ENCODE data around the gene CAPZA2. TPM values are rescaled to one million over a fixed set of nuclear protein-coding genes. Genes with fewer than 3 reads are reported as not detected.
"Not testable (repeated sequence)": the region's sequence is repeated elsewhere in the genome, so short reads cannot be mapped to it uniquely, and the experiment has no call there.

Gene CAPZA2
- total and polyA plus RNA-seq, 2 experiments from 2014 or later, result 49.1 to 106 TPM

DNA sequence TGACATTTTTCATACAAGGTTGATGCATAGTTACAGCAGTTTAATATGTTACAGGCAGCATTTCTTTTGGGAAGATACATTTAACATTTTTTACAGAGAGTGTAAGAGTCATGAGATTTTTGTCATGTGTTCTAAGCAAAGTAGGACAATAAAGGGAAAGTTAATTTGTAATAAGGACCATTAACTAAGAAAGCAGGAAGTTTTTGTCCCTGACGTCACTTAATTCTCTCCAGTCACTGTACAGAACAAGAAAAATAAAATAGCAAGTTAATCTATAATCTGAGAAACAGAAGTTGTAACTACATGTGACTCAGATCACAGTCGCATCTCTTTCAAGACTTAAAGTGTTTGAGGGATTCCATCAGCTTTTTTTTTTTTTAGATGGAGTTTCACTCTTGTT is 49.5 kb upstream of the CAPZA2 start (continued):
- TF ChIP-seq, protein P1, sequence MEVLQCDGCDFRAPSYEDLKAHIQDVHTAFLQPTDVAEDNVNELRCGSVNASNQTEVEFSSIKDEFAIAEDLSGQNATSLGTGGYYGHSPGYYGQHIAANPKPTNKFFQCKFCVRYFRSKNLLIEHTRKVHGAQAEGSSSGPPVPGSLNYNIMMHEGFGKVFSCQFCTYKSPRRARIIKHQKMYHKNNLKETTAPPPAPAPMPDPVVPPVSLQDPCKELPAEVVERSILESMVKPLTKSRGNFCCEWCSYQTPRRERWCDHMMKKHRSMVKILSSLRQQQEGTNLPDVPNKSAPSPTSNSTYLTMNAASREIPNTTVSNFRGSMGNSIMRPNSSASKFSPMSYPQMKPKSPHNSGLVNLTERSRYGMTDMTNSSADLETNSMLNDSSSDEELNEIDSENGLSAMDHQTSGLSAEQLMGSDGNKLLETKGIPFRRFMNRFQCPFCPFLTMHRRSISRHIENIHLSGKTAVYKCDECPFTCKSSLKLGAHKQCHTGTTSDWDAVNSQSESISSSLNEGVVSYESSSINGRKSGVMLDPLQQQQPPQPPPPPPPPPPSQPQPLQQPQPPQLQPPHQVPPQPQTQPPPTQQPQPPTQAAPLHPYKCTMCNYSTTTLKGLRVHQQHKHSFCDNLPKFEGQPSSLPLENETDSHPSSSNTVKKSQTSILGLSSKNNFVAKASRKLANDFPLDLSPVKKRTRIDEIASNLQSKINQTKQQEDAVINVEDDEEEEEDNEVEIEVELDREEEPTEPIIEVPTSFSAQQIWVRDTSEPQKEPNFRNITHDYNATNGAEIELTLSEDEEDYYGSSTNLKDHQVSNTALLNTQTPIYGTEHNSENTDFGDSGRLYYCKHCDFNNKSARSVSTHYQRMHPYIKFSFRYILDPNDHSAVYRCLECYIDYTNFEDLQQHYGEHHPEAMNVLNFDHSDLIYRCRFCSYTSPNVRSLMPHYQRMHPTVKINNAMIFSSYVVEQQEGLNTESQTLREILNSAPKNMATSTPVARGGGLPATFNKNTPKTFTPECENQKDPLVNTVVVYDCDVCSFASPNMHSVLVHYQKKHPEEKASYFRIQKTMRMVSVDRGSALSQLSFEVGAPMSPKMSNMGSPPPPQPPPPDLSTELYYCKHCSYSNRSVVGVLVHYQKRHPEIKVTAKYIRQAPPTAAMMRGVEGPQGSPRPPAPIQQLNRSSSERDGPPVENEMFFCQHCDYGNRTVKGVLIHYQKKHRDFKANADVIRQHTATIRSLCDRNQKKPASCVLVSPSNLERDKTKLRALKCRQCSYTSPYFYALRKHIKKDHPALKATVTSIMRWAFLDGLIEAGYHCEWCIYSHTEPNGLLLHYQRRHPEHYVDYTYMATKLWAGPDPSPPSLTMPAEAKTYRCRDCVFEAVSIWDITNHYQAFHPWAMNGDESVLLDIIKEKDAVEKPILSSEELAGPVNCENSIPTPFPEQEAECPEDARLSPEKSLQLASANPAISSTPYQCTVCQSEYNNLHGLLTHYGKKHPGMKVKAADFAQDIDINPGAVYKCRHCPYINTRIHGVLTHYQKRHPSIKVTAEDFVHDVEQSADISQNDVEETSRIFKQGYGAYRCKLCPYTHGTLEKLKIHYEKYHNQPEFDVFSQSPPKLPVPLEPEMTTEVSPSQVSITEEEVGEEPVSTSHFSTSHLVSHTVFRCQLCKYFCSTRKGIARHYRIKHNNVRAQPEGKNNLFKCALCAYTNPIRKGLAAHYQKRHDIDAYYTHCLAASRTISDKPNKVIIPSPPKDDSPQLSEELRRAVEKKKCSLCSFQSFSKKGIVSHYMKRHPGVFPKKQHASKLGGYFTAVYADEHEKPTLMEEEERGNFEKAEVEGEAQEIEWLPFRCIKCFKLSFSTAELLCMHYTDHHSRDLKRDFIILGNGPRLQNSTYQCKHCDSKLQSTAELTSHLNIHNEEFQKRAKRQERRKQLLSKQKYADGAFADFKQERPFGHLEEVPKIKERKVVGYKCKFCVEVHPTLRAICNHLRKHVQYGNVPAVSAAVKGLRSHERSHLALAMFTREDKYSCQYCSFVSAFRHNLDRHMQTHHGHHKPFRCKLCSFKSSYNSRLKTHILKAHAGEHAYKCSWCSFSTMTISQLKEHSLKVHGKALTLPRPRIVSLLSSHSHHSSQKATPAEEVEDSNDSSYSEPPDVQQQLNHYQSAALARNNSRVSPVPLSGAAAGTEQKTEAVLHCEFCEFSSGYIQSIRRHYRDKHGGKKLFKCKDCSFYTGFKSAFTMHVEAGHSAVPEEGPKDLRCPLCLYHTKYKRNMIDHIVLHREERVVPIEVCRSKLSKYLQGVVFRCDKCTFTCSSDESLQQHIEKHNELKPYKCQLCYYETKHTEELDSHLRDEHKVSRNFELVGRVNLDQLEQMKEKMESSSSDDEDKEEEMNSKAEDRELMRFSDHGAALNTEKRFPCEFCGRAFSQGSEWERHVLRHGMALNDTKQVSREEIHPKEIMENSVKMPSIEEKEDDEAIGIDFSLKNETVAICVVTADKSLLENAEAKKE (CRISPR knock-in tag; IDR thresholded peaks at IDR 0.05), result no peak
- TF ChIP-seq, protein P2, sequence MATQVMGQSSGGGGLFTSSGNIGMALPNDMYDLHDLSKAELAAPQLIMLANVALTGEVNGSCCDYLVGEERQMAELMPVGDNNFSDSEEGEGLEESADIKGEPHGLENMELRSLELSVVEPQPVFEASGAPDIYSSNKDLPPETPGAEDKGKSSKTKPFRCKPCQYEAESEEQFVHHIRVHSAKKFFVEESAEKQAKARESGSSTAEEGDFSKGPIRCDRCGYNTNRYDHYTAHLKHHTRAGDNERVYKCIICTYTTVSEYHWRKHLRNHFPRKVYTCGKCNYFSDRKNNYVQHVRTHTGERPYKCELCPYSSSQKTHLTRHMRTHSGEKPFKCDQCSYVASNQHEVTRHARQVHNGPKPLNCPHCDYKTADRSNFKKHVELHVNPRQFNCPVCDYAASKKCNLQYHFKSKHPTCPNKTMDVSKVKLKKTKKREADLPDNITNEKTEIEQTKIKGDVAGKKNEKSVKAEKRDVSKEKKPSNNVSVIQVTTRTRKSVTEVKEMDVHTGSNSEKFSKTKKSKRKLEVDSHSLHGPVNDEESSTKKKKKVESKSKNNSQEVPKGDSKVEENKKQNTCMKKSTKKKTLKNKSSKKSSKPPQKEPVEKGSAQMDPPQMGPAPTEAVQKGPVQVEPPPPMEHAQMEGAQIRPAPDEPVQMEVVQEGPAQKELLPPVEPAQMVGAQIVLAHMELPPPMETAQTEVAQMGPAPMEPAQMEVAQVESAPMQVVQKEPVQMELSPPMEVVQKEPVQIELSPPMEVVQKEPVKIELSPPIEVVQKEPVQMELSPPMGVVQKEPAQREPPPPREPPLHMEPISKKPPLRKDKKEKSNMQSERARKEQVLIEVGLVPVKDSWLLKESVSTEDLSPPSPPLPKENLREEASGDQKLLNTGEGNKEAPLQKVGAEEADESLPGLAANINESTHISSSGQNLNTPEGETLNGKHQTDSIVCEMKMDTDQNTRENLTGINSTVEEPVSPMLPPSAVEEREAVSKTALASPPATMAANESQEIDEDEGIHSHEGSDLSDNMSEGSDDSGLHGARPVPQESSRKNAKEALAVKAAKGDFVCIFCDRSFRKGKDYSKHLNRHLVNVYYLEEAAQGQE (IDR thresholded peaks at IDR 0.05; ENCODE audit: unreplicated experiment), result no peak
- TF ChIP-seq EZH2phosphoT487 (IDR thresholded peaks at IDR 0.05; ENCODE audit: unreplicated experiment), result no peak
- TF ChIP-seq NANOG (IDR thresholded peaks at IDR 0.05; ENCODE audit: borderline replicate concordance), result no peak
- TF ChIP-seq, protein P3, sequence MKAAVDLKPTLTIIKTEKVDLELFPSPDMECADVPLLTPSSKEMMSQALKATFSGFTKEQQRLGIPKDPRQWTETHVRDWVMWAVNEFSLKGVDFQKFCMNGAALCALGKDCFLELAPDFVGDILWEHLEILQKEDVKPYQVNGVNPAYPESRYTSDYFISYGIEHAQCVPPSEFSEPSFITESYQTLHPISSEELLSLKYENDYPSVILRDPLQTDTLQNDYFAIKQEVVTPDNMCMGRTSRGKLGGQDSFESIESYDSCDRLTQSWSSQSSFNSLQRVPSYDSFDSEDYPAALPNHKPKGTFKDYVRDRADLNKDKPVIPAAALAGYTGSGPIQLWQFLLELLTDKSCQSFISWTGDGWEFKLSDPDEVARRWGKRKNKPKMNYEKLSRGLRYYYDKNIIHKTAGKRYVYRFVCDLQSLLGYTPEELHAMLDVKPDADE (IDR thresholded peaks at IDR 0.05), result no peak
- TF ChIP-seq, protein P4, sequence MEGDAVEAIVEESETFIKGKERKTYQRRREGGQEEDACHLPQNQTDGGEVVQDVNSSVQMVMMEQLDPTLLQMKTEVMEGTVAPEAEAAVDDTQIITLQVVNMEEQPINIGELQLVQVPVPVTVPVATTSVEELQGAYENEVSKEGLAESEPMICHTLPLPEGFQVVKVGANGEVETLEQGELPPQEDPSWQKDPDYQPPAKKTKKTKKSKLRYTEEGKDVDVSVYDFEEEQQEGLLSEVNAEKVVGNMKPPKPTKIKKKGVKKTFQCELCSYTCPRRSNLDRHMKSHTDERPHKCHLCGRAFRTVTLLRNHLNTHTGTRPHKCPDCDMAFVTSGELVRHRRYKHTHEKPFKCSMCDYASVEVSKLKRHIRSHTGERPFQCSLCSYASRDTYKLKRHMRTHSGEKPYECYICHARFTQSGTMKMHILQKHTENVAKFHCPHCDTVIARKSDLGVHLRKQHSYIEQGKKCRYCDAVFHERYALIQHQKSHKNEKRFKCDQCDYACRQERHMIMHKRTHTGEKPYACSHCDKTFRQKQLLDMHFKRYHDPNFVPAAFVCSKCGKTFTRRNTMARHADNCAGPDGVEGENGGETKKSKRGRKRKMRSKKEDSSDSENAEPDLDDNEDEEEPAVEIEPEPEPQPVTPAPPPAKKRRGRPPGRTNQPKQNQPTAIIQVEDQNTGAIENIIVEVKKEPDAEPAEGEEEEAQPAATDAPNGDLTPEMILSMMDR (conservative IDR thresholded peaks at IDR 0.05; ENCODE audit: low read depth in 2 of 2), result no peak
- no peak for TF ChIP-seq CREB1 (CRISPR knock-in tag; IDR thresholded peaks at IDR 0.05; ENCODE audit: low read depth)
- TF ChIP-seq POLR2AphosphoS5 (IDR thresholded peaks at IDR 0.05; ENCODE audit: low read depth), result no peak

DNA sequence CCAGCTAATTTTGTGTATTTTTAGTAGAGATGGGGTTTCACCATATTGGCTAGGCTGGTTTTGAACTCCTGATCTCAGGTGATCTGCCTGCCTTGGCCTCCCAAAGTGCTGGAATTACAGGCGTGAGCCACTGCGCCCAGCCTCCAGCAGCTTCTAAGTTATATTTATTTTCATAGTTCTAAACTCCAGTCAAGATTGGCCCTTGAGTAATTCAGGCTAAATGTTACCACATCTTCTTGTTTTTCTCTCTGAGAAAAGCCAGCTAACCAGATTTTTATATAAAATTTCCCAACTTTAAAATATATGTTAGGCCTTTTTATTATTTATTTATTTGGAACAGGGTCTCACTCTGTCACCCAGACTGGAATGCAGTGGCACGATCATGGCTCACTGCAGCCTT is 49.0 kb upstream of the CAPZA2 start:
- H3K9me3 Mint-ChIP-seq; H3K27ac ChIP-seq (ENCODE audit: low read depth); H3K9me2 ChIP-seq (ENCODE audit: insufficient read depth); H3K27me3 ChIP-seq (ENCODE audit: insufficient read depth); H3K4me2 ChIP-seq; ATAC-seq; H3K79me2 ChIP-seq (replicated peaks; ENCODE audit: insufficient read depth); H3K4me3 Mint-ChIP-seq; H3K4me3 ChIP-seq; DNase-seq (ENCODE audit: low spot score); H3K27me3 Mint-ChIP-seq (ENCODE audit: insufficient read depth, low read depth, poor library complexity); H3K36me3 ChIP-seq (ENCODE audit: insufficient read depth); H3K36me3 Mint-ChIP-seq (ENCODE audit: low read depth); H4K20me1 ChIP-seq (replicated peaks; ENCODE audit: insufficient read depth); H3K27ac Mint-ChIP-seq; H2AFZ ChIP-seq; H3F3A ChIP-seq (replicated peaks; ENCODE audit: low read depth): not testable (repeated sequence)
- peaks cover 13% of the 10 kb centered on the region; the same call in 1 of the 2 replicates for H3K4me1 ChIP-seq (ENCODE audit: insufficient read depth)
- H3K4me1 Mint-ChIP-seq, result peaks cover 29% of the 10 kb centered on the region

All from GM23338 (cell line).